HG03045 (cell line): ENCODE measurements around the gene TRPC4.

Experiments used
- ATAC-seq: cut with Tn5 transposase; IDR thresholded peaks from one replicate; pipeline ENCODE4 v1.9.1; 2021; ENCODE audit warnings: mild to moderate bottlenecking, moderate library complexity; ENCODE audit not compliant: unreplicated experiment

The TRPC4 gene

DNA sequence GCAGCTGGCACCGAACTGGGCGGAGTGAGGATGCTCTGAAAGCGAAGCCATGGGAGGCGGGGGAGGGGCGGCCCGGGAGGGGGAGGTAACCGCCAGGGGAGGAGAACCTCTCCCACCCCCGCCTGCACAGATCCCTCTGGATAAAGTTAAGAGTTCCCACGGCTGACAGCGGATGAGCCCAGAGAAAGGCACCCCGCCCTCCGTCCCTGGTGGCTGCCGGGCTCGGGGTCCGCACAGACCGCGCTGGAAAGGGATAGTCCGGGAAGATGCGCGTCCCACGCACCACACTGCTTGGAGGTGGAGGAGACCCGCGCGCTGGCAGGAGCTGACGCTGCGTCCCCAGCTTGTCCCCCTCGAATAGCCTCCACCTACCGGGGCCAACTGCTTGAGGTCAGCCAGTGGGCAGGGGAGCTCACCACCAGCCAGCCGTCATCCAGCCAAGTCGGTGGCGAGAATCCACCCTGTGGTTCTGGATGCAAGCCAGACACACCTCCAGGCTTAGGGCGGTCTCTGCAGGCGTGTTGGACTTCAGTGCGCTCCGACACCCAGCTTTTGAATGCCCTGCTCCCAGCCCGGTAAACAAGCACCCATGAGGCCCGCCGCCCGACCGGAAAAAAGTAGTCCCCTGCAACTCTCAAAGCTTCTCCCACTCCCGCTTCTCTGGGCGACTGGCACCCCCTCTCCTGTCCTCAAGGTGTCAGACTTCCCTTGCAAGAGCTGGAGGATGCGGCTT, at the start of gene TRPC4:
TRPC4 (minus strand) TSS at position 17 of the 733 bp plus-strand sequence. CDS start 86,439 bp downstream, outside the sequence.
- no peak for ATAC-seq

DNA sequence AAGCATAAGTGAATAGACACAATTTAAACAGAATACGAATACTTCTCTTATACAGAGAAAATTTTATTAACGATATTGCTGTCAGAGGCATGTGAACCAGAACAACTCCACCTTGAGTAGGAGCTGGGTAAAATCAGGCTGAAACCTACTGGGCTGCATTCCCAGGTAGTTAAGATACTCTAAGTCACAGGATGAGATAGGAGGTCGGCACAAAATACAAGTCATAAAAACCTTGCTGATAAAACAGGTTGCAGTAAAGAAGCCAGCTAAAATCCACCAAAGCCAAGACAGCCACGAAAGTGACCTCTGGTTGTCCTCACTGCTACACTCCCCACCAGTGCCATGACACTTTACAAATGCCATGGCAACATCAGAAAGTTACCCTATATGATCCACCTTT, 49.2 kb upstream of the TRPC4 start:
- ATAC-seq = no peak

DNA sequence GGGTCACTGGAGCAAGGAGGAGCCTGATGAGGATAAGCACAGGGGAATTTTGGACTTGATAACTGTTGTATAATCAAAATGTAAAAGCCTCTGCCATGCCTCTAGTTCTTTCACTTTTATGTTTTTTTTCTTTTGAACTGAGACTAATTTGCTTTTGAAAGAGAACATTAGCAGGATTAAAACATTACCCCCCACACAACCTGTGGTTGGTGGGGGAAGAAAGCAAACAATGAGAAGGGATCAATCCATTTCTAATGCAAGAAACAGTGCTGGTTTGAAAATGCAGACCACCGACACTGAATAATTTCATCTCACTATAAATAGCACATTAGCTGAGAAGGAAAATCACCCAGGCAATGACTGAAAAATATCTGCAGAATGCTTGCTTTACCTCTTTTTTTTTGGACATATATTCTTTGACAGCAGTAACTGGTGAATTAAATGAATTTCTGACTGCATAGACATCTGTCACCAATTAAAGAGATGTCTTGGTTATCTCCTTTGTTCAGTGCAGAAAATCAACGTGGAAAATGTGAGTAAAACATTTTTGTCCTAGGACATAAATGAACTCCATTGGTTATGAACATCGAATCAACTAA, 48.6 kb upstream of the TRPC4 start:
- no peak for ATAC-seq

DNA sequence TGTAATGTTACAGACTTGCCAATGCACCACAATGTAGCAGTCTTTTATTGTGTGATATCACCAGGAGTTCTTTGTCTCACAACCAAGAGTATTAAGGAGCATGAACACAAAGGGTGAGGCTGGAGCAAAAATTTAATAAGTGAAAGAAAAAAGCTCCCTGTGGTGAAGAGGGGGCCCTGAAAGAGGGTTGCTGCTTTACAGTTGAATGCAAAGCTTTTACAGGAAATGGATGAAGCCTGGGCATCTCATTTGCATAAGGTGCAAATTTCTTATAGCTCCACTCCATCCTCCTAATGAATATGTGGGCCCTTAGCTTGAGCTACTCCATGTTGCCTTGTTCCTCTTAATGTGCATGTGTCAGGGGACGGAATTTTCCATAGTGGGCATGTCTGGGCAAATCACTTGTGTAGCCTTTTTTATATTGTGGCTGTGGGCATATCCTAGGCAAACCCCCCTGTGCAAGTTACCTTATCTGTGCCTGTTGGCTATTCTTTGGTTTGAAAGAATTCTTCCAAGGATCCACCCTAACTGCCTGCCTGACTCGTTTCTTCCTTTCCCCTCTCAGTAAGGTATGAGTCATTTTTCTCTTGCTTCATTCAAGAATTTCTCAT, 45.3 kb upstream of the TRPC4 start:
- ATAC-seq = no peak

DNA sequence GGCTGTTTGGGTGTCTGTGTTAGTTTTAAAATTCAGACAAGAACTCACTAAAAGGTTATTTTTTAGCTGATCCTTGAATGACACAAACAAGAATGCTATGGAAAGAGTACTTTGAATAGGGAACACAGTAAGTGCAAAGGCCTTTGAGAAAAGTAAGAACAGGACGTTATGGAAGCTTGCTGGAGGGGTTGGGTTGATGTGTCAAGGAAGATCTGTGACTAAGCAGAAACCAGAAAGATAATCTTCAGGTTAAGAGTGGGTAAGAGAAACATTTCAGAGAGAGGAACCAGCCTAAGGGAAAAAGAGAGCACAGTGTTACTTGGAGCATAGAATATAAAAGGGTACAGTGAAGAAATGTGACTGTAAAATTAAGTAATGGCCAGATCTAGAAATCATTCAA, 41.2 kb upstream of the TRPC4 start:
- ATAC-seq = no peak

DNA sequence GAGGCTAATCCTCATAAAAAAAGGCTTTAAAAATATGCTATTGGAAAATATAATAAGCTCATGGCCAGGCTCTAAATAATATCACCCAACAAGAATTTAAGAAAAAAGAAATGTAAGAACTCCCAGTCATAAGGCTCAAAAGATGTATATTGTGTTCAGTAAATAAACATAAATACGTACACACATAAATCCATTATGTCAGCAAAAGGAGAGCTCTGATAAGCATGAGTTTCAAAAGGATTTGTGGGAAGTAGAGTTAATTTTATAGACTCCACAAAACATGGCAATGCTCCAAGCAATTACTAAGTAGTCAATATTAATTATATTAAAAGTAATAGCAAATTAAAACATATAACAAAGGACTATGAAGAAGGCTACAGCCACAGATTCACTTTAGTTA, 37.3 kb upstream of the TRPC4 start:
- no peak for ATAC-seq

DNA sequence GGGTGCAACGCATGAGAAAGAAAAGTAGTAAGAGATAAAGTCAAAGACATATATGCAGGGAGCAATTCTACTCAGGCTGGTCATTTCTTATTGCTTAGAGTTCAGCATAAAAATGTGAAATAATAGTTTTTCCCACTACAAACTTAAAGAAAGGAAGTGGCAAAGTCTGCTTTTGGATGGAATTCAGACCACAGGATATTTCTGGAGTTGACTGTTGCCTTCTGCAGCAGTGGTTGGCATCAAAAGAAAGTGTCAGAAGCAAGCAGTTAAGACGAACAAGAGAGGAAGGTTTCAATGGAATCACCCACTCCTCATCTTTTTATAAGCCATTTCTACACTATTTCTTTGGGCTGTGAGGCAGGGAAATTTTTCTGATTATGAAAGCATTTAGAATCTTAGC, 36.2 kb upstream of the TRPC4 start:
- no peak for ATAC-seq

DNA sequence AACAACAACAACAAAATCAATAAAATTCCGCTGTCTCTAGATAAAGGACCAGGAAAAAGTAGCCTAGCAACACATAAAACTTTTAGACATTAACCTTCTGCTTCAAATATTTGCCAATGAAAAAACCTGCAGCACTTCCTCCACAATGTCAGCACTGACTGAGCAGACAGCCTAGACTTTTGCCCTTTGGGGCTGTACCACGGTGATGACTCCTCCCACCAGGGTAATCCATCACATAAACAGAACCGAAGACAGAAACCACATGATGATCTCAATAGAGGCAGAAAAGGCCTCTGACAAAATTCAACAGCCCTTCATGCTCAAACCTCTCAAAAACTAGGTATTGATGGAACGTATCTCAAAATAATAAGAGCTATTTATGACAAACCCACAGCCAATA, 30.2 kb upstream of the TRPC4 start:
- no peak for ATAC-seq

DNA sequence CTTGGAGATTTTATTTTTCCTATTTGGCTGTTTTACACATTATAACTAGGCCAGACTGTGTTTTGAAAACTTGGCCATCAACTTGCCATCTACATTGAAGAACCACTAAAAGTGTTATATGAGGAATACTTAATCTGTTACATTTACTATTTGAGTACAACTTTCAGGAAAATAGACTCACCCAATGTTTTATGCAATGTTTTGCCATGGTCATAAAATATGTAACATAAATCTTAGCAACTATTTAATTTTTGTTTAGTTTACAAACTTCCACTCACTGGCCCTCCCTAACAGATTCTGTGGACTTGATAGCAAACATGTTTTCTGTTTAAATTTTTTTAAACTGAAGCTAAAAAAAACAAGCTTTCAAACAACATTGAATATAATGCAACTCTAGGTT, 23.7 kb upstream of the TRPC4 start:
- no peak for ATAC-seq

DNA sequence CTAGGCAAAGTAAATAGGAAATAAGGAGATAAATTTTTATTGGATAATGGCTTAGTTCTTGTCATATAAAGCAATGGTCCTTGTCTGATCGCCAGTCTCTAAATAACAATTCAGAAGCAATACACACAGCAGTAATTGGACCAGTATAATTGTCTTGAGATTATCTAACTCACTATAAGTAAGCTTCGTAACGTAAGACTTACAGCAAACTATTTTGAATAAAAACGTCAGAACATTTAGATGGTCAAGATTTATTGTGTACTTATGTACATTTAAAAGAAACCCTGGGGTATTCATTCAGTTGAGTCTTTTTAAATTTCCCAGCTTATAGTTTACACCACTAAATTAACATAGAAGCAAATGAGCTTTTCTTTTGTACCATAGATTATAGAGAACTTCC, 20.2 kb upstream of the TRPC4 start:
- no peak for ATAC-seq

DNA sequence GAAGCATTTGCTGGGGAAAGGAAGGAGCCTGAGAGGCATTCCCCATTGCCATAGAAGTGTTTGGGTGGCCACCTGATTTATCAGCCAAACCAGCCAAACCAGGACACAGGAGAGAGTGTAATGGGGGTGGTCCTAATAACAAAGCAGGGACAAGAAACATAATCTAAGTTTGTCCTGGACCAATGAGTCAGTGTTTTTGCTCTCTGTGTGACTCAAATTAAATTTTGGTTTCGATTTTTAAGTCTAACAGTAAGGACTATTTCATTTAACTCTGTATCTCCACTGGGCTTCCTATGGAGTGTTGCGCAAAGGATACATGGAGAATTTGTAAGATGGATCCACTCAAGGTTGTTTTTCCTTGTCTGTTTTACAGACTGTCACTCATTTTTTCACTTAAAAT, 19.5 kb upstream of the TRPC4 start:
- ATAC-seq = no peak

DNA sequence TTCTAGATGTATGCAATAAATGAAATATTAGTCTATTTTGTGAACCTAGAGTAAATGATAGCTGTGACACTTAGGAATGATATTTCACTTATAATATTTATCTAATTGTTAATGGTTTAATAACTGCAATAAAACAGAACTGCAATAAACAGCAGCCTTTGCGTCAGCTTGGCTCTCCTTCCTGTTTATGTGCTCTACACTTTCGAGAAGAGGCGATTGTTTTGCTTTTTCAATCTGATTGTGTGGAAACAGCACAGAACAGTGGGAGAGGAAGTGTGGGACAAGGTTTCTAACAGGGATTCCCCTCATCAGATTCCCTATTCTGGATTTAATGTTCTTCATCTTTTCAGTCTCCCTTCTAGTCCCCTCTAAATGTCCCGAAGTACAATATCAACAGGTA, 17.3 kb upstream of the TRPC4 start:
- no peak for ATAC-seq

DNA sequence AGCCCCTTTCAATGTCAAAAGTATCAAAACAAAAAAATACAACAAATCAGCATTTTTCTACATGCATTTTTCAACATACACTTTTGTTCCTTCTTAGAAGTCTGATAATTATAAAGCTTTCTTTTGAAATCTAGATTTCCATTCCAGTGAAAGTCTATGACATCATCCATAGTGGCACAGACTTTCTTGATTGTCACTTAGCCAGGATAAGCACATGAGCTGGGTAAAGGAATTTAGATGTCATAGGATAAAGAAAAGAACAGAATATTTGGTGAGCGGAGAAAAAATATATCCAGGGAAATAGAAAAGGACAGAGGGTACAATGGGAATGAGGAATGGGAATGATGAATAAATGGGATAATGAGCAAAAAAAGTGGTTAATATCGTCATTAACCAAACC, 15.1 kb upstream of the TRPC4 start:
- no peak for ATAC-seq

DNA sequence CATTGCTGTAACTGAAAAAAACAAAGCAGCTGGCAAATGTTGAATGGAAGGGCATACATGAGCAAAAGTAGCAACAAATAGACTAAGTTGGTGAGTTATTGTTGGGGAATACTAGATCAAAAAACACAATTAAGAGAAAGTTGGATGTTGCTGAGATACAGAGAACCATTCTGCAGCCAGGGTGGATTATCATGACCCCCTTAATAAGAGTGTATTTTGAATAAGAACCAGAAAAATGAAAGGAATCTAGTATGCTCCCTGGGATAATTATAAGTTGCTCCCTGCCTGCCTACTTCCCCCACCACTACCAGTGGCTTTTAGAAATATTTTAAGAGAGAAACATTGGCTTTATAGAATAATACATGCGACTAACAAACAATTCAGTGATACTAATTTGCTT, 14.5 kb upstream of the TRPC4 start:
- no peak for ATAC-seq

DNA sequence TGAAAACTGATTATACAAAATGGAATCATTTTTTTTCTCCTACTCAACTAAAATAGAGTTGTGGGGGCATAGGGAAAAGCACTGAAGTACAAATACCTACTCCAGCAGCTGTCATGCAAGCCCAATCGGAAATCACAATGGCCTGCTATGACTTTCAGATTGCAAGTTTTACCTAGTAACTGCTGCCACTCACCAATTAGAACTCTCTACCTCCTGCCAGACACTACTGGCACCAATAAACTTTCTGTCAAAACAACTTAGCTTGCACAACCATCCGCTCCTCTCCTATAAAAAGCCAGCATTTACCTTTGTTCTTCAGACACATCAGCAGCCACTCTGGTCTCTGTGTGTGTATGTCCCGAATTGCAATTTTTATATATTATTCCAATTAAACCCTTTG, 9.3 kb upstream of the TRPC4 start:
- ATAC-seq = no peak

DNA sequence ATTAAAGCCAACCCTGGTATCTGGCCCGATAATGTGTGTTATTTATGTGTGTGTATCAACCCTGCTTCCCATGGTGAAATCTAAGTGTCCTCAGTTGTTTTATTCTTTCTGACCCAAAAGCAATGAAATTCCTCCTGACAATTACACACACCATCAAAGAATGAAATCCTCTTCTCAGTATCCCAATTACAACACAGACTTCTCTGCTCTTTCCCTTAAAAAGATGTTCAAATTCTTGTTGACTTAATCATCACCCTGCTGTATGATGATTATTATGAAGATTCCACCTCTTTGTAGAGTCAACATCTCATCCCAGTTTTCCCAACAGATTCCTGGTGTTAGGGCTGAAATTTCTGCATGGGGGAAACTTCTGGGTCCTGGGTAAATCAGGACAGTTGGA, 8.9 kb upstream of the TRPC4 start:
- no peak for ATAC-seq

DNA sequence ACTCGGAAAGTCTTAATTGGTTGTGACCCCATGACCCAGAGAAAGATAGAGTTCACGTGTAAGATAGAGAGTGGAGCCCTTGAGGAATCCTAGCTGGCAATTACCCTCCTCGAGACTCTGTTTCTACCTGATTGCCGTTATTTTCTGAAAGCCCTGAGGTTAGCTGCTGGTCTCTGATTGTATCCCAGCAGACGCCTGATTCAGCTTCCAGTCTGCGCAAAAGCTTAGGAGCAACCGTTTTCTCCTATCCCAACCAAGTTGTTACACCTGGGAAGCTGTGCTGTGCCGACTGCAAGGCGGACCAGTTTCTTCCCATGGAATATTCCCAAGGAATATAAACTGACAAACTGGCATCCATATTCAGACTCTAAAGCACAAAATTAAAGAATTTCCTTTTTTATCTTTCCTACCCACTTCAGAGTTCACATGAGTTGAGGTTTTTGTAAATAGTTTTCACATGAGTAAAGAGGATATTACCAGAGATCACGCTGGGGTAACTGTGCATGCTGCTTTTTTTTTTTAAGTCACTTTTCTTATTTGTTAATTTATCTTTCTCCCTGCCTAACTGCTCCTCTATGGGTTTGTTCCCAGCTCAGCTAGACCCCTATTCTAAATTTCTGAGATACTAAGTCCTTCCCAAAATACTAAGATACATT, 1.5 kb upstream of the TRPC4 start:
- no peak for ATAC-seq

DNA sequence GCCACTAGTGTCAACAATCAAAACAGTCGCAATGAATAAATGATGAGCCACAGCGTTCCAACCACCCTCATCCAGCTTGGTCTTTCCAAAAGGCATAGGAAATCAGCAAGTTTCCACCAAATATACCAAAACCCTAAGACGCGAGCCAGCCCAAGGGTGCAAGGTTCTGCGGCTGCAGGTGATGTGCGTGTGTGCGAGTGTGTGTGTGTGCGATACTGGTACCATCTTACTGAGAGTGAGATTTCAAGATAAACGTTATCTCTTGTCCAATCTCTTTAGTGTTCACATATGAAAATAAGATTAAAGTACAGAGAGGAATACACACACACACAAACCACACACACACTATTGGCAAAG, 895 bp upstream of the TRPC4 start:
- no peak for ATAC-seq

DNA sequence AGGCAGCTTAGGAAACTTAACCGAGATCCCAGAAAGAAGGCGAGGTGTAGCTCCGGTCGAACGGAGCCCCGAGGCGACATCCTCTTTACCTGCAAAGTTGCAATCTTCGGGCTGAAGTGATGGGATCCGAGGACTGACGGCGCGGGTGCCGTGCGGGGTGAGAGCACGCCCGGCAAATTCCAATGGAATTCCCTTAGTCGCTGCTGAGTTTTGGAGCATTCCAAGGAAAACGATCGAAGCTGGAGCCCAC, 141 bp downstream of the TRPC4 start:
- no peak for ATAC-seq

DNA sequence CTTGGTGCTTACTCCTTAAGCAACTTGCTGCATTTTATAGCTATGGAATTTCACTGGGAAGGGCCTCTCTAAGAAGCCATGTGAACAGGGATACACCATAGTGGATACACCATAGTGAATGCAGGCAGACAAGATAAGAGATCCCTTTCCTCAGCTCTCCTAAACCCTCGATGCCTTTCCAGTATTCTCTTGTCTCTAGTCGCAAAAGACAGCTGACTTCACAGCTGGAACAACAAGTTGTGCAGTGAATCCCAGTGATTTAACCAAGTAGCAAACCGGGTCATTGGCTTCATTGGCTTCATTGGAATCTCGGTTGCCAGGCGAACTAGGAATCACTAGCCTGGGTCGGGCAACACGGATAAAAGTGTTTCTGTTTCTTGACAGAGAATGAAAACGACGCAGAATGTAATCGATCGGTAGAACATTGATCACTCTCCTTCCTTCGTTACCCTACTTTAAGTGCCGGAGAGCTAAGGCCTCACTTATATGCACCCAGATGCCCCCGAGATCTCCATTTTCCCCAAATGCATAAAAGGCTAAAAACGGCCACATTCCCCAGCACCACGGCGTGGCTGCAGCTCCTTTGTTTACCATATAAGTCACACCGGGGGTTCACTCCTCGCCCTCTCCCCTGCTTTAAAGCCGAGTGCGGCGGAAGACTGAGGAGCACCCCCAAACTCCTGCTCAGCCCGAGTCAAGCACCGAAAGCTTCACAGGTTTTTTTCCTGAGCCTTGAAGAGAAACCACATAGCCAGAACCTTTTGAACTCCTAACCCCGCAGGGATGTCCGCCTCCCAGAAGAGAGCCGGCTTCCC, 674 bp downstream of the TRPC4 start:
- no peak for ATAC-seq

DNA sequence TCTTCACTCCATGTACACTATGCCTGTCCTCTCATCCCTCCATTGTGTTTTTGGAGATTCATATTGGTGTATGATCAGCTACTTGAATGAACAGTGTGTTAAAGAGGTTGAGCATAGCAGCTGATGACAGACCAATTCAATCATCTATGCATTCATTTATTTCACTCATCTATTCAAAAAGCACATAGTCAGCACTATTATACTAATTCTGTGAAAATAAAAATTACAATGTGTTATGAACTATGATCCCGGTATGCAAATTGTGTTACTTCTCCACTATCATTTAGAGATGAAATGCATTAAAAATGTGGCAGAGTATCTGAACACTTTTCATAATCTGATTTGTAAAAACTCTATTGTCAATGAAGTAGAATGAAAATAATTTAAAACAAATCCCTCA, 5.9 kb downstream of the TRPC4 start:
- no peak for ATAC-seq

DNA sequence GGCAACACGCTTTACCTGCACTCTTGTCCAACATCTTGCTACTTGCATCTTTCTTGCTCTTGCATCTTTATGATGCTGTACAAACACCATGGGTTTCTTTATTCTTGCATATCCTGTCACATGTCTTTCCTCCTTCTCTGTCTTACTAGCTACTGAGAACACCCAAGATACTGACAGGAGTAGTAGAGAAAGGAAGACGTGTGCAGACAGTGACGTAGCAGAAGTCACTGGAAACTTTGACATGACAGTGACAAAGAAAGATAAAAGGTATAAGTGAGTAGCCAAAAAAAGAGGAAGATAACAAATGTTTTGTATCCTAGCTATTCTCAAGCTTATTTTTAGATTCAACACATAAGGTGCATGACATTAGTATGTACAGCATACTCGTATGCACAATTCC, 34.2 kb downstream of the TRPC4 start:
- no peak for ATAC-seq
